GM18519 (cell line): ENCODE data around the gene TTLL9.
"Not testable (repeated sequence)": the region's sequence is repeated elsewhere in the genome, so short reads cannot be mapped to it uniquely, and the experiment has no call there.

Experiments used
- ATAC-seq: cut with Tn5 transposase; IDR thresholded peaks from one replicate; pipeline ENCODE4 v1.9.1; 2021; ENCODE audit warnings: mild to moderate bottlenecking, moderate library complexity; ENCODE audit not compliant: unreplicated experiment, low FRiP score

TTLL9 gene, protein sequence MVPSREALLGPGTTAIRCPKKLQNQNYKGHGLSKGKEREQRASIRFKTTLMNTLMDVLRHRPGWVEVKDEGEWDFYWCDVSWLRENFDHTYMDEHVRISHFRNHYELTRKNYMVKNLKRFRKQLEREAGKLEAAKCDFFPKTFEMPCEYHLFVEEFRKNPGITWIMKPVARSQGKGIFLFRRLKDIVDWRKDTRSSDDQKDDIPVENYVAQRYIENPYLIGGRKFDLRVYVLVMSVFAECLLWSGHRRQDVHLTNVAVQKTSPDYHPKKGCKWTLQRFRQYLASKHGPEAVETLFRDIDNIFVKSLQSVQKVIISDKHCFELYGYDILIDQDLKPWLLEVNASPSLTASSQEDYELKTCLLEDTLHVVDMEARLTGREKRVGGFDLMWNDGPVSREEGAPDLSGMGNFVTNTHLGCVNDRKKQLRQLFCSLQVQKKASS

DNA sequence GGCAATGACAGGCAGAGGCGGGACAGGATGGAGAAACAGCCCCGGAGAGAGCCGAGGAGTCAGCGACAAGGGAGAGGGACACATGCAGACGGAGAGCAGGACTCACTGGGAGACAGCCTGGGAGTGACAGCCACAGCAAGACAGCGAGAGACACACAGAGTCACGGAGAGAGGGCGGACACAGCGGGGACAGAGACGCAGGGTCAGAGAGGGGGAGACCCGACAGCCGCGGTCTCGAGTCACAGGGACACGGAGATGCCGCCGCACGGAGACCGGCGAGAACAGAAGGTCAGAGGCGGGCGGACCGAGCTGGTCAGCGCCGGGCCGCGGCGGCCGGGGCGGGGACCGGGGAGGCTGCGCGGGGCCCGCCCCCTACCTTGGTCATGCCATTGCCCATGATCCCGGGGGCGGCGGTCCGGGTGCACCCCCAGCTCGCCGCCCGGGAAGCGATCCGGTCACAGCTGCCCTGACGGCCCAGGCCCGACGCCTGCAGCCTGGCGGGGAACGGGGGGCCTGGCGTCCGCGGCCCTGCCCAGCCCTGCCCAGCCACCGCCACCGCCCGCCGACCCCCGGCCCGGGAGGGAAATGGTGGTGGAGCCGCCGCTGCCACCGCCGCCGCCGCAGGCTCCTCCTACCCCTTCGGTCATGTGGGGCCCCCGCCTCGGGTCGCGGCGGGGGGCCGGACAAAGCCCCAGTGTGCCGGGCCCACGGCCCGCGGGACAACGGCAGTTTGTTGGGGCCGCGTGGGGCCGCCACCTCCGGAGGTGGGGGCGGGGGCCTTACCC, at the start of gene TTLL9, which contains the start of gene DUSP15:
TSS of gene TTLL9 (plus strand) at position 693 of the 784 bp plus-strand sequence. CDS start 493 bp downstream, outside the sequence.
TSS of gene DUSP15 (minus strand) at position 586 of the 784 bp plus-strand sequence. CDS start at position 396, 190 bp downstream.
- no peak for ATAC-seq

DNA sequence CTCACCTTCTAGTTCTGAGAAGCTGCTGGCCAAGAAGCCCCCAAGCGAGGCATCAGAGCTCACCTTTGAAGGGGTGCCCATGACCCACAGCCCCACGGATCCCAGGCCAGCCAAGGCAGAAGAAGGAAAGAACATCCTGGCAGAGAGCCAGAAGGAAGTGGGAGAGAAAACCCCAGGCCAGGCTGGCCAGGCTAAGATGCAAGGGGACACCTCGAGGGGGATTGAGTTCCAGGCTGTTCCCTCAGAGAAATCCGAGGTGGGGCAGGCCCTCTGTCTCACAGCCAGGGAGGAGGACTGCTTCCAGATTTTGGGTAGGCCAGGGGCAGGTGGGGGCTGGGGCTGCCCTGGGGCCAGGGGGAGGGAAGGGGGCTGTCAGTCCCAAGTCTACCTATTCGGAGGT, 49.0 kb upstream of the TTLL9 start:
- no peak for ATAC-seq

DNA sequence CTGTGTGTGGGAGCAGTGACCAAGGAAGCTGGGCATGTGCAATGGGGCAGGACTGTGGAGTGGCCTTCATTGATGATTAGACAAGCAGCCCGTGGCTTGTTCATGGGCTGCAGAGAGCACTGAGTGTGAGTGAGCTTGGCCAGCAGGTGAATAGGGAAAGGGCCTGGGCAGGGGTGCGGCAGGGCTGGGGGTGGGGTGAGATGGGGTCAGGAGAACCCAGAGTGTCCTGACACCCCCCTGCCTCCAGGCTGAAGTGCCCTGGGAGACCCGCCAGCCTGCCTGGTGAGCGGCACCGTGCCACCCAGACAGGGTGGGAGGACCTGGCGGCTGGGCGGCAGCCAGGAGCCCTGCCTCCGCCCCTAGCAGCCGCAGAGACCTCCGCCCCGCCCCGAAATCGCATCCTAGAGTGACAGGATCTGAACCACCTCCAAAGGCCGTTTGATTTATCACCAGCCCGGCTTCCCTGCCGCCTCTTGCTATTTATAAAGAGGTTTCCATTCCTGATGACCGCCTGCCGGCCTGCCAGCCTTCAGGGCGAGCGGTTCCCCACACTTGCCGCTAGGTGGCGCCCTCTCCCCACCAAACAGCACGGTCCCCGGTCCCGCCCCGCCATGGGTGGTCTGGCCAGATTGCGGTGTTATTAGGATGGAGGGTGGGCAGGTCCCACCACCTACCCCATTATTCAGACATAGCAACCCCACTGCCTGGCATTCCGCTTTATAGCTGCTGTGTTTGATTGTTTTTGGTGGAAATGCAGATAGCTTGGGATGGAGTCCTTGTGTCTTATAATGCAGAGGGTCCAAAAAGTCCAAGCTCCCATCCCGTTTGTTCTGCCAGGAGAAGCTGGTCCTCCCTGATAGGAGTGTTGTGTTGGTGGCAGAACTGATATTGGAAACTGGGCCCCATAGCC, 47.8 kb upstream of the TTLL9 start:
- ATAC-seq, result no peak

DNA sequence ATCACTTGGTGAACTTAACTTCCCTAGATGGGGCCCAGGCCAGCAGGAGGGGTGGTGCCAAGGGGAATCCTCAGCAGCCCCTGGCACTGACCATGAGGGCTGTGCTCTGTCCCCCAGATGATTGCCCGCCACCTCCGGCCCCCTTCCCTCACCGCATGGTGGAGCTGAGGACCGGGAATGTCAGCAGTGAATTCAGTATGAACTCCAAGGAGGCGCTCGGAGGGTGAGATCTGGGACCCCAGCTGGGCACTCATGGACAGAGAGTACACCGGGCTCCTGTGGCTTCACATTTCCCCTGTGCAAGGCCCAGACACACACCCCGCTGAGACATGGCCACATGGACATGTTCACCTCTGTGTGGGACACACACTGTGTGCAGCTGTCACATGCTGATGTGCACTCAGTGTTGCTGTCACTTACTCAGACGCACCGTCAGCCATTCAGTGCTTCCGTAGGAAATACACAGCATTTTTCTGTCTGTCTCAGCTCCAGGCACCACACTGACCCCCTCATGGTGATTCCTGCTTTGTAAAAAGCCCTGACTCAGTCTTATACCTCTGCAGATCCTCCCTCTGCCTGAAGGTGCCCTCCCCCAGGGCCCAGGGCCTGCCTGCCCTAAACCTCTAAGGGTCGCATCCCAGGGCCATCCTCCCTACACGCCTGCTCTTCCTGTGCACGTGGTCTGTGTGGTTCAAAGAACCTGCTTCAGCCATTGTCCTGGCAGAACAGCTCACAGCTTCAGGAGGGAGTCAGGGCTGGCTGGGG, 46.9 kb upstream of the TTLL9 start:
- no peak for ATAC-seq

DNA sequence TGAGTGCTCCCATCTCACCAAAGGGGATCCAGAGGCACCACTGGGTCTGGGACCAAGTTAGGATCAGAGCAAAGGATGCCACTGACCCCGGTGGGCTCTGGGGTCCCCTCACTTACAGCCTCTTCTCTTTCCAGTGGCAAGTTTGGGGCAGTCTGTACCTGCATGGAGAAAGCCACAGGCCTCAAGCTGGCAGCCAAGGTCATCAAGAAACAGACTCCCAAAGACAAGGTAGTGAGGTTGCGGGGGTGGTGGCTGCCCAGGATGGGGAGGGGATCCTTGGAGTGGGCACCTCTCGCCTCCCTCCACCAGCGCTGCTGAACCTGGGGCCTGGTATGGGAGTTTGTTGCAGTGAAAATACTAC, 46.3 kb upstream of the TTLL9 start:
- no peak for ATAC-seq

- no peak for ATAC-seq
These were observed 45.7 kb upstream of the TTLL9 start for GRCh38 chr20:31824554-31825313.

DNA sequence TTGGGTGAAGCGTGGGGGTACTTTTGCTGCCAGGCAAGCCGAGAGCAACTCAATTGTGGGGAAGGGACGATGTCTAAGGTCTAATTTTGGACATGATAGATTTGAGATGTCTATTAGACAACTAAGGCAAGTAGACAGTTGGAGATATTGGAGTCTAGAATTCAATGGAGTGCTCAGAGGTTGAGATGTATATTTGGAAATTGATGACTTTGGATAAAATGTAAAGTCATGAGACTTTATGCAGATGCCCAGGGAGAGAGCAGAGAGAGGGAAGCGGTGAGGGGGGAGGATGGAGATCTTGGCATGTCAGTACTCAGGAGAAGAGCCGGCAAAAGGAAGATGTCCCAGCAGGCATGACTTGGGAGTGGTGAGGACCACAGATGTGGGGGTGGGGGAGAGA, 44.4 kb upstream of the TTLL9 start:
- no peak for ATAC-seq

DNA sequence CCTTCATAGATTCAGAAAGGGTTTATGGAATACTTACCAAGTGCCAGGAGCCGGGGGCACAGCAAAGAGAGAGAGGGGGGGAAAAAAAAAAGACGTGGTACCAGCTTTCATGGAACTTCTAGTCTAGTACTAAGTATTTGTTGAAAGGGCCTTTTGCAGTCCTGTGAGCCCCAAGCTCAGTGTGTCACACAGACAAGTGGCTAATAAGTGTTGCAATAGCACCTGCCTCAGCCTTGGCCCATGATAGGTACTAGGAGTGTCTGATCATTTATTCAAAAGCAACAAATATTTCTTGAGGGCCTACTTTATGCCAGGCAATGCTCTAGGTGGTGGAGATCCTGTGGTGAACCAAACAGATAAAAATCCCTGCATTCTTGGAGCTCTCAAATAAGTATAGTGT, 43.4 kb upstream of the TTLL9 start:
- no peak for ATAC-seq

DNA sequence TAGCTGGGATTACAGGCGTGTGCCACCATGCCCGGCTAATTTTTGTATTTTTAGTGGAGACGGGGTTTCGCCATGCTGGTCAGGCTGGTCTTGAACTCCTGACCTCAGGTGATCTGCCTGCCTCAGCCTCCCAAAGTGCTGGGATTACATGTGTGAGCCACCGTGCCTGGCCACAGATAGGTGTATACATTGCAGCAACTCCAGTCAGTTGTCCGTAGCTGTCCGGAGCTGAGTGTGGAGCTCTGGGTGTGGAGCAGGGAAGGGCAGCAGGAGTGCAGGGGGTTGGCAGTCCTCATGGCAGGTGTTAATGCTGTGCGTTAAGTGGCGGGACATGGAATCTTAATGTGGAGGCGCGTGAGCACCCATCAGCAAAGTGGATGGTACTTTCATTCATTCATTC, 42.4 kb upstream of the TTLL9 start:
- ATAC-seq, result not testable (repeated sequence)

DNA sequence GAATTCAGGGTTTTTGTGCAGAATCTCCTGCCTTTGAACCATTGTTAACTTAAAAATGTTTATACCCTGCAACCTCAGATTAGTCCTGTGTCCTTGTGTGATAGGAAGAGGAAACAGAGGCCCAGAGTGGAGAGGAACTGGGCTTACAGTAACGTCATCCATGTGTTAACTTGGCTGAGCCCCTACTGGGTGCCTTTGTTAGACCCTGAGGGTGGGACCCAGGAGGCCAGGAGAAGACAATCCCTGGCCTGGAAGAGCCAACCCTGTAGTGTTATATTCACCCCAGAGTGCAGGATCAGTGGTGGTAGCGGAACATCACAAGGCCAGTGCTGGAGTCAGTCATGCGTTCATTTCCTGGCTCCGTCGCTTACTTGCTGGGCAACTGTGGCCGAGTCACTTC, 40.7 kb upstream of the TTLL9 start:
- ATAC-seq, result no peak

- ATAC-seq, result no peak
These were observed 39.9 kb upstream of the TTLL9 start for GRCh38 chr20:31830406-31830981.

DNA sequence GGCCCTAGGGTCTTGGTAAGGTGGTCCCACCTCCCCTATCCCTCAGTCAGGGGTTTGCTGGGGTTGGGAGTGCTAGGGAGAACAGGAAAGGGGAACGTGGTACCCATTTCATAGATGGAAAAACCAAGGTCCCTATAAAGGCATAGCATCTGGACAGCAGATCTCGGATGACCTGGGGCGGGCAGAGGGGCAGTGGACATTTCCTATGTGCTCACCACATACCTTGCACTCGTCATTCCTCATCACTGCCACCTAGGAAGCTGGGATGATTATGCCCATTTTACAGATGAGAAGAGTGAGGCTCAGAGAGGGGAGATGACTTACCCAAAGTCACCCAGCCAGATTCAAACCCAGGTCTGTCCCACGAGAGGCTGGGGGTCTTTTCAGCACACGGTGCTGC, 39.2 kb upstream of the TTLL9 start:
- no peak for ATAC-seq

- no peak for ATAC-seq
These were observed 38.6 kb upstream of the TTLL9 start for GRCh38 chr20:31831771-31832306.

DNA sequence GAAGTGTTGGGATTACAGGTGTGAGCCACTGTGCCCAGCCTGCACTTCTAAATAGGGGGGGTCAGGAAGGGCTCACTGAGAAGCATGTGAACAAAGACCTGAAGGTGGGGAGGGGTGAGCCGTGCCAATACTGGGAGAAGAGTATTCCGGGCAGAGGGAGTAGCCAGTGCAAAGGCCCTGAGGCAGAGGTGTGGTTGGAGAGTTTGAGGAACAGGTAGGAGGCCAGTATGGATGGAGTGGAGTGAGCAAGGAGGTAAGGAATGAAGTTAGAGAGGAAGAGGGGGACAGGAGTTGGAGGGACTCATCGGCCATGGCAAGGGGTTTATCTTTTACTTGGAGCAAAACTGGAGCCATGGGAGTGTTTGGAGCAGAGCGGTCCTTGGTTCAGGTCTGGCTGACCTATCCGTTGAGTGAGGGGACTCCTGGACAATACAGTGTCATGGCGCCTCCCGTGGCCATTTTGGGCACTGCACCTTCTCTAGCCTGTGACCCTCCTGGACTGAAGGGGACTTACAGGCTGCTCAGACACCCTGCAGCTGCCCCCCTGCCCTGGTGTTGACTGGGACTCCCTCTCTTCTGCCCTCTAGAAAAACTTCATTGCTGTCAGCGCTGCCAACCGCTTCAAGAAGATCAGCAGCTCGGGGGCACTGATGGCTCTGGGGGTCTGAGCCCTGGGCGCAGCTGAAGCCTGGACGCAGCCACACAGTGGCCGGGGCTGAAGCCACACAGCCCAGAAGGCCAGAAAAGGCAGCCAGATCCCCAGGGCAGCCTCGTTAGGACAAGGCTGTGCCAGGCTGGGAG, 37.1 kb upstream of the TTLL9 start:
- ATAC-seq, result no peak

- ATAC-seq, result no peak
These were observed 36.4 kb upstream of the TTLL9 start for GRCh38 chr20:31833931-31834521.

DNA sequence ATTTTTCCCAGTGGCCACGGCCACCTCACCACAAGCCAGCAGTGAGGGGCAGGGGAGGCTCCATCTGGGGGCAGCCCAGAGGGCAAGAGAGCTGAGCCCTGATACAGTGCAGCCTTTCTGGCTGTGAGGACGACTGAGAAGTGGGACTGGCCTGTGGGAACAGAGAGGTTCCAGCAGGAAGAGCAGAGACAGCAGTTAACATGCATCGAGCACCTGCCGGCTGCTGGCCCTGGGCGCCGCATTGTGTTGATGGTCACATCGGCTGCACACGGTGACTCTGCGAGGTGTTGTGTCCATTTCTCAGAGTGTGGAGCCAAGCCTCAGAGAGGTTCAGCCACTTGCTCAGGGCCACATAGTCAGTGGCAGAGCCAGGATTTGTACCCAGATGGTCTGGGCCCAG, 34.9 kb upstream of the TTLL9 start:
- ATAC-seq, result no peak
